H1 (cell line): ENCODE measurements around the gene WDR43. TPM values are rescaled to one million over a fixed set of nuclear protein-coding genes. Genes with fewer than 3 reads are reported as not detected.

Experiments
- CTCF ChIA-PET: fragments of 300-600 bp; sonication (Branson Sonifier 250); formaldehyde crosslinking; loops from one replicate; lab custom pipeline; 2021; ENCODE audit not compliant: partially characterized antibody; lab: Charles Lee
- POLR2A ChIA-PET: fragments of 300-600 bp; sonication (Branson Sonifier 250); formaldehyde crosslinking; loops from one replicate; lab custom pipeline; 2021; ENCODE audit warnings: inconsistent platforms; ENCODE audit not compliant: partially characterized antibody; lab: Charles Lee
- DNase-seq, 2 experiments: peaks; one replicate each; pipeline versions ENCODE4 v3.0.0 to v3.0.0-alpha.2; 2010 to 2022; ENCODE audit warnings: low spot score in 2 of 2, low read depth in 1 of 2, mixed read lengths in 1 of 2
- FAIRE-seq: peaks from 2 replicates; lab custom pipeline; 2011; peaks lifted over from hg19 to GRCh38; lab: Jason Lieb, UNC
- H2AFZ ChIP-seq: 2 replicates; pipeline ENCODE4 v1.8.1; 2012; ENCODE audit warnings: low read length, inconsistent platforms
- H2AK5ac ChIP-seq: 2 replicates; pipeline ENCODE4 v1.6.1; 2013; ENCODE audit warnings: low read depth, low read length
- H2BK120ac ChIP-seq: replicated peaks from 2 replicates; pipeline ENCODE3; 2013; ENCODE audit warnings: low read depth, low read length, inconsistent platforms
- H2BK12ac ChIP-seq: 2 replicates; pipeline ENCODE4 v1.6.1; 2013; ENCODE audit warnings: low read depth, low read length
- H2BK15ac ChIP-seq: 2 replicates; pipeline ENCODE4 v1.6.1; 2013; ENCODE audit warnings: low read length
- H2BK20ac ChIP-seq: 2 replicates; pipeline ENCODE4 v1.6.1; 2013; ENCODE audit warnings: low read length
- H2BK5ac ChIP-seq: 2 replicates; pipeline ENCODE4 v1.6.1; 2013; ENCODE audit warnings: low read depth, low read length
- H3K14ac ChIP-seq: 2 replicates; pipeline ENCODE4 v1.6.1; 2013; ENCODE audit warnings: inconsistent platforms; ENCODE audit not compliant: insufficient read length
- H3K18ac ChIP-seq: 2 replicates; pipeline ENCODE4 v1.6.1; 2013; ENCODE audit warnings: low read length; ENCODE audit errors: extremely low read depth
- H3K23ac ChIP-seq: 2 replicates; pipeline ENCODE4 v1.6.1; 2013; ENCODE audit warnings: inconsistent platforms; ENCODE audit not compliant: insufficient read length
- H3K23me2 ChIP-seq: 2 replicates; pipeline ENCODE4 v1.6.1; 2013; ENCODE audit warnings: low read depth, low read length
- H3K27ac ChIP-seq: 2 replicates; pipeline ENCODE4 v1.6.1; 2011; ENCODE audit warnings: low read depth, low read length, inconsistent platforms
- H3K27me3 ChIP-seq, 4 experiments: replicated peaks in 1 of 4; 1 replicate in 1 of 4; 2 replicates in 3 of 4; pipeline versions ENCODE4 v1.6.1 to v1.8.1; 2011 to 2013; ENCODE audit warnings: low read length in 3 of 4, mild to moderate bottlenecking in 3 of 4, inconsistent platforms in 2 of 4, mixed read lengths in 2 of 4, moderate library complexity in 1 of 4; ENCODE audit not compliant: control insufficient read depth in 3 of 4, insufficient read depth in 3 of 4; ENCODE audit errors: extremely low read depth in 1 of 4
- H3K36me3 ChIP-seq, 4 experiments: 2 replicates each; pipeline versions ENCODE4 v1.6.1 to v1.8.1; 2011 to 2013; ENCODE audit warnings: mild to moderate bottlenecking in 4 of 4, low read length in 3 of 4, moderate library complexity in 2 of 4, control low read depth in 1 of 4, inconsistent platforms in 1 of 4; ENCODE audit not compliant: insufficient read depth in 4 of 4, control insufficient read depth in 2 of 4
- H3K4ac ChIP-seq: replicated peaks from 2 replicates; pipeline ENCODE3; 2013; ENCODE audit warnings: low read length, low read depth, mixed read lengths, inconsistent platforms; ENCODE audit not compliant: insufficient read length
- H3K4me1 ChIP-seq, 4 experiments: replicated peaks in 1 of 4; 1 replicate in 1 of 4; 2 replicates in 3 of 4; pipeline versions ENCODE4 v1.6.1 to v1.8.1; 2011 to 2013; ENCODE audit warnings: low read length in 3 of 4, inconsistent platforms in 2 of 4, mixed read lengths in 1 of 4; ENCODE audit not compliant: insufficient read depth in 4 of 4, control insufficient read depth in 3 of 4
- H3K4me2 ChIP-seq, 2 experiments: 2 replicates each; pipeline versions ENCODE4 v1.6.1 to v1.8.1; 2011 to 2013; ENCODE audit warnings: low read depth in 2 of 2, low read length in 2 of 2, control low read depth in 1 of 2, inconsistent platforms in 1 of 2, mild to moderate bottlenecking in 1 of 2; ENCODE audit not compliant: insufficient read depth in 1 of 2
- H3K4me3 ChIP-seq, 4 experiments: fragments of 200-600, 300-600 bp in 1 of 4; sonication (generic), shearing (Covaris generic), sonication (Bioruptor Twin) in 1 of 4; 2 replicates each; pipeline versions ENCODE4 v1.5.1 to v1.8.1; 2011 to 2016; ENCODE audit warnings: low read length in 4 of 4, low read depth in 3 of 4, control low read depth in 2 of 4, inconsistent platforms in 2 of 4, mild to moderate bottlenecking in 2 of 4, mixed read lengths in 1 of 4, moderate library complexity in 1 of 4; ENCODE audit not compliant: insufficient read depth in 2 of 4; ENCODE audit errors: extremely low read depth in 1 of 4
- H3K56ac ChIP-seq: replicated peaks from 2 replicates; pipeline ENCODE3; 2013; ENCODE audit warnings: low read depth, mild to moderate bottlenecking, mixed read lengths, low read length, inconsistent platforms; ENCODE audit not compliant: insufficient read length
- H3K79me1 ChIP-seq: 2 replicates; pipeline ENCODE4 v1.6.1; 2013; ENCODE audit warnings: low read depth, low read length, control low read depth
- H3K79me2 ChIP-seq, 2 experiments: 2 replicates each; pipeline versions ENCODE4 v1.6.1 to v1.8.1; 2012 to 2013; ENCODE audit warnings: low read length in 2 of 2, mild to moderate bottlenecking in 2 of 2, inconsistent platforms in 1 of 2; ENCODE audit not compliant: insufficient read depth in 2 of 2, control insufficient read depth in 1 of 2
- H3K9ac ChIP-seq, 4 experiments: replicated peaks in 1 of 4; 1 replicate in 1 of 4; 2 replicates in 3 of 4; pipeline versions ENCODE4 v1.6.1 to v1.8.1; 2011 to 2013; ENCODE audit warnings: low read depth in 3 of 4, low read length in 3 of 4, control low read depth in 2 of 4, mild to moderate bottlenecking in 2 of 4, moderate library complexity in 2 of 4, inconsistent platforms in 1 of 4; ENCODE audit errors: extremely low read depth in 1 of 4
- H3K9me3 ChIP-seq, 2 experiments: 2 replicates each; pipeline versions ENCODE4 v1.6.1 to v1.8.1; 2012 to 2013; ENCODE audit warnings: mild to moderate bottlenecking in 2 of 2, moderate library complexity in 2 of 2, control low read depth in 1 of 2, inconsistent platforms in 1 of 2, low read depth in 1 of 2, low read length in 1 of 2, mixed read lengths in 1 of 2; ENCODE audit not compliant: insufficient read depth in 2 of 2
- H4K20me1 ChIP-seq, 2 experiments: replicated peaks in 1 of 2; 2 replicates each; pipeline versions ENCODE3 to v1.8.1; 2011 to 2013; ENCODE audit warnings: inconsistent platforms in 2 of 2, low read length in 2 of 2, mild to moderate bottlenecking in 1 of 2; ENCODE audit not compliant: insufficient read depth in 2 of 2, control insufficient read depth in 1 of 2
- H4K5ac ChIP-seq: 2 replicates; pipeline ENCODE4 v1.6.1; 2013; ENCODE audit warnings: low read length, low read depth, mixed read lengths, inconsistent platforms; ENCODE audit not compliant: insufficient read length
- H4K8ac ChIP-seq: 2 replicates; pipeline ENCODE4 v1.8.0; 2013; ENCODE audit warnings: mild to moderate bottlenecking, moderate library complexity, low read length, inconsistent platforms; ENCODE audit not compliant: insufficient read depth; ENCODE audit errors: extremely low read depth
- H4K91ac ChIP-seq: replicated peaks from 2 replicates; pipeline ENCODE3; 2013; ENCODE audit warnings: low read length, mixed read lengths, inconsistent platforms; ENCODE audit not compliant: insufficient read length
- ASH2L ChIP-seq: fragments of 200-600, 300-600 bp; sonication (generic); IDR thresholded peaks from one replicate; pipeline ENCODE4 v1.7.1; 2017; ENCODE audit warnings: low read length
- CBX5 ChIP-seq: fragments of 300-800, 300-1000 bp; sonication (generic); IDR thresholded peaks from 2 replicates; pipeline ENCODE4 v1.7.1; 2016; ENCODE audit warnings: antibody characterized with exemption, low read length, low read depth
- SIRT6 ChIP-seq: IDR thresholded peaks from one replicate; pipeline ENCODE4 v1.7.1; 2012; ENCODE audit warnings: low read length, inconsistent platforms
- WGBS, 2 experiments: shearing (Covaris generic) in 1 of 2; methylation state at CpG; one replicate each; pipeline versions ENCODE4 v1.1.6 to v1.1.7; 2013 to 2015; ENCODE audit warnings: low lambda C conversion rate in 2 of 2, mixed read lengths in 2 of 2, inconsistent platforms in 1 of 2, low coverage in 1 of 2, missing lambda C conversion rate in 1 of 2; ENCODE audit not compliant: insufficient replicate concordance in 2 of 2, insufficient coverage in 1 of 2, insufficient read length in 1 of 2; ENCODE audit errors: extremely low coverage in 1 of 2, missing lambda C conversion rate in 1 of 2; 5-methylcytosine and 5-hydroxymethylcytosine counted together
- polyA plus RNA-seq, 7 experiments: library from polyadenylated mRNA; depleted of rRNA in 3 of 7; stranded (reverse) in 5 of 7; unstranded in 2 of 7; fragments of >200 nt in 5 of 7; fragments of 200-250 nt in 2 of 7; gene quantifications; 1 replicate in 5 of 7; 2 replicates in 1 of 7; 4 replicates in 1 of 7; pipeline versions ENCODE4 v1.2.1 to v1.2.3, GENCODE V29; 2011 to 2013; ENCODE audit warnings: missing spikeins in 2 of 7, mixed read lengths in 2 of 7
- total RNA-seq: library from RNA; stranded (reverse); fragmentation: NEBNext Ultra II Directional; extraction: Animal tissue kit (Norgen Biotek cat#: 25700); gene quantifications from 2 replicates; pipeline ENCODE4 v1.2.1, GENCODE V29; 2021

Gene WDR43
- total and polyA plus RNA-seq, 2 of the 8 experiments (the other 6 are each of a cell fraction or from before 2014, with no cell fraction given) = 57.8 to 142 TPM

GRCh38 chr2:28975671-28976070, 81.2 kb downstream of the WDR43 start:
- CTCF ChIA-PET = interaction anchor here (0.6 to 1.1 kb wide), 2 partner anchors 35 to 92 kb away, joined by 3 read pairs; no protein-coding TSS in a partner anchor
- H2AFZ ChIP-seq = no peak overlapping the region
- H3K23me2 ChIP-seq = no peaks in the 10 kb centered on the region
- H3K9ac ChIP-seq = no peak overlapping the region
- H3K36me3 ChIP-seq = no peaks in the 10 kb centered on the region
- no peak overlapping the region for H2BK12ac ChIP-seq
- no peak overlapping the region for H2BK5ac ChIP-seq
- H3K79me2 ChIP-seq = no peaks in the 10 kb centered on the region
- no peak overlapping the region for H3K4ac ChIP-seq
- H2BK20ac ChIP-seq = no peak overlapping the region
- FAIRE-seq = no peak
- no peak overlapping the region for H4K8ac ChIP-seq
- no peak overlapping the region for H3K14ac ChIP-seq
- no peak overlapping the region for H4K5ac ChIP-seq
- H3K56ac ChIP-seq = no peak overlapping the region
- H3K27ac ChIP-seq = no peak overlapping the region
- no peak overlapping the region for H3K23ac ChIP-seq
- H3K9me3 ChIP-seq = no peaks in the 10 kb centered on the region
- H3K4me3 ChIP-seq = no peak overlapping the region
- H3K4me1 ChIP-seq = peaks cover 0 to 2% (median 0%) of the 10 kb centered on the region in 4 experiments; a peak in 2 of 7 replicates
- no peaks in the 10 kb centered on the region for H4K20me1 ChIP-seq
- no peak overlapping the region for H2BK15ac ChIP-seq
- H2AK5ac ChIP-seq = no peak overlapping the region
- no peak overlapping the region for H3K18ac ChIP-seq
- POLR2A ChIA-PET = no interaction called here
- H3K4me2 ChIP-seq = no peak overlapping the region
- H4K91ac ChIP-seq = no peak overlapping the region
- DNase-seq = no peak
- H3K27me3 ChIP-seq = no peaks in the 10 kb centered on the region
- WGBS, 2 experiments = 95% methylated on average over 1 of the region's 1 CpG; no CpG with 5 or more reads in 1 of the 2 experiments
- TF ChIP-seq CBX5 (no peak), SIRT6 (no peak), ASH2L (no peak)
- H2BK120ac ChIP-seq = no peak overlapping the region
- H3K79me1 ChIP-seq = no peaks in the 10 kb centered on the region
